Skeletal muscle tissue (tissue), 4 donors: ENCODE data around the gene RGS18. TPM values are rescaled to one million over a fixed set of nuclear protein-coding genes. Genes with fewer than 3 reads are reported as not detected.
"Not testable (repeated sequence)": the region's sequence is repeated elsewhere in the genome, so short reads cannot be mapped to it uniquely, and the experiment has no call there.

ENCODE experiments used
- H3K27ac ChIP-seq: one replicate; pipeline ENCODE4 v1.7.0; 2013; ENCODE audit warnings: mild to moderate bottlenecking, low read depth, low read length, inconsistent platforms
- H3K27me3 ChIP-seq, 3 donors: one replicate each; pipeline ENCODE4 v1.7.0; 2013; ENCODE audit warnings: low read length in 3 of 3; ENCODE audit not compliant: control insufficient read depth in 3 of 3, insufficient read depth in 3 of 3
- H3K36me3 ChIP-seq, 3 donors: one replicate each; pipeline ENCODE4 v1.7.0; 2013; ENCODE audit warnings: low read length in 3 of 3; ENCODE audit not compliant: control insufficient read depth in 3 of 3, insufficient read depth in 3 of 3
- H3K4me1 ChIP-seq, 3 donors: one replicate each; pipeline ENCODE4 v1.7.0; 2013; ENCODE audit warnings: low read length in 3 of 3, mild to moderate bottlenecking in 3 of 3; ENCODE audit not compliant: control insufficient read depth in 3 of 3, insufficient read depth in 3 of 3
- H3K4me3 ChIP-seq, 3 donors: one replicate each; pipeline ENCODE4 v1.7.0; 2013; ENCODE audit warnings: low read length in 3 of 3
- H3K9ac ChIP-seq, 3 donors: one replicate each; pipeline ENCODE4 v1.7.0; 2013; ENCODE audit warnings: low read length in 3 of 3, mild to moderate bottlenecking in 3 of 3, moderate library complexity in 2 of 3, low read depth in 1 of 3
- H3K9me3 ChIP-seq, 3 donors: one replicate each; pipeline ENCODE4 v1.7.0; 2013; ENCODE audit warnings: low read length in 3 of 3; ENCODE audit not compliant: control insufficient read depth in 3 of 3
- total RNA-seq: library from RNA; depleted of rRNA; stranded (reverse); fragments of >200 nt; gene quantifications from one replicate; pipeline ENCODE4 v1.2.3, GENCODE V29; 2014
- donor health status: Osteomylitis.

RGS18 gene
- total RNA-seq, 1 donor from 2014 or later = 0.52 TPM

DNA sequence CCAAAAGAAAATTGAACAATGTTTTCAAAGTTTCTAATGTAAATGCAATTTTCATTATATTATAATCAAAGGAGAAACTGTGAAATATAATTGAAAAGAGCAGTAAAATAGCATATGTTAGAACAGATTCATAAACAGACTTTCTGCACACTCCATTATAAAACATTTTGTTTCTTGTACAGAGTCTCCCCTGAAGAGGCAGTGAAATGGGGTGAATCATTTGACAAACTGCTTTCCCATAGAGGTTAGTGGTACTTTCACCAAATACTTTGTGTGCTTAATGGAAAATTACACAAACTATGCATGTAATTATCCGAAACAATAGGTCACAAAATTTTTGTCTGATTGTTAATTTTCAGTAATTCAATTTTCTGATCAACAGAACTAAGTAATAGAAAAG is 1.9 kb downstream of the RGS18 start:
- no peaks in the 10 kb centered on the region for H3K9me3 ChIP-seq
- no peak overlapping the region for H3K9ac ChIP-seq
- no peaks in the 10 kb centered on the region for H3K36me3 ChIP-seq
- H3K4me3 ChIP-seq = no peak overlapping the region
- H3K27me3 ChIP-seq = no peaks in the 10 kb centered on the region
- H3K27ac ChIP-seq = no peak overlapping the region
- no peaks in the 10 kb centered on the region for H3K4me1 ChIP-seq

DNA sequence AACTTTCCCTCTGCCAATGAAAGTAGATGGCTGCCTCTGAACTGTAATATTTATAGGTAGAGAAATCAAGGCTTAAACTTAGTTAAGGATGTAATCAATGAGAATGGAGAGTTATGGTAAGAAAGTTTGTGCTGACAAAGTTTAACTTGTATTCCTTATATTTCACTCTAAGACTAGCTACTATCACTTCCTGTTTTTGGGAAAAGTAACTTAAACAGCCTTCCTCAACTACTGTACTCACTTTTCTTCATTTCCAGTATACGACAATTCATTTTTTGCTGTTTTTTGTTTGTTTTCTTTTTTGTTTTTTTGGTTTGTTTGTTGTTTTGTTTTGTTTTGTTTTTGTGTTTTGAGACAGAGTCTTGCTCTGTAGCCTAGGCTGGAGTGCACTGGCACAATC is 3.7 kb downstream of the RGS18 start:
- Histone ChIP-seq H3K9me3 (no peaks in the 10 kb centered on the region), H3K27me3 (no peaks in the 10 kb centered on the region), H3K27ac (no peak overlapping the region), H3K9ac (no peak overlapping the region), H3K4me3 (no peak overlapping the region), H3K36me3 (no peaks in the 10 kb centered on the region), H3K4me1 (no peaks in the 10 kb centered on the region)

DNA sequence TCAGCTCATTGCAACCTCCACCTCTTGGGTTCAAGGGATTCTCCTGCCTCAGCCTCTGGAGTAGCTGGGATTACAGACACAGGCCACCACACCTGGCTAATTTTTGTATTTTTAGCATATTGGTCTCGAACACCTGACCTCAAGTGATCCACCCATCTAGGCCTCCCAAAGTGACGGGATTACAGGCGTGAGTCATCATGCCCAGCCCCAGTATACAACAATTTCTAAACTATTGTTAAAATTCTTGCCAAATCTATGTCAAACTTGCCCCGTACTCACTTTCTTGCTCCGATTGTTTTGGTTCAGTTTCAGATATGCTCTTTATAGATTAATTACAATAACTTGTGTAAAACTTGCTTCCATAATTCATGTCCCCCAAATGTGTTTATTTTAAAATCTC is 4.1 kb downstream of the RGS18 start:
- H3K4me1 ChIP-seq = no peaks in the 10 kb centered on the region
- H3K9ac ChIP-seq = no peak overlapping the region
- H3K27ac ChIP-seq = no peak overlapping the region
- H3K4me3 ChIP-seq = no peak overlapping the region
- H3K36me3 ChIP-seq = no peaks in the 10 kb centered on the region
- H3K27me3 ChIP-seq = no peaks in the 10 kb centered on the region
- H3K9me3 ChIP-seq = no peaks in the 10 kb centered on the region

DNA sequence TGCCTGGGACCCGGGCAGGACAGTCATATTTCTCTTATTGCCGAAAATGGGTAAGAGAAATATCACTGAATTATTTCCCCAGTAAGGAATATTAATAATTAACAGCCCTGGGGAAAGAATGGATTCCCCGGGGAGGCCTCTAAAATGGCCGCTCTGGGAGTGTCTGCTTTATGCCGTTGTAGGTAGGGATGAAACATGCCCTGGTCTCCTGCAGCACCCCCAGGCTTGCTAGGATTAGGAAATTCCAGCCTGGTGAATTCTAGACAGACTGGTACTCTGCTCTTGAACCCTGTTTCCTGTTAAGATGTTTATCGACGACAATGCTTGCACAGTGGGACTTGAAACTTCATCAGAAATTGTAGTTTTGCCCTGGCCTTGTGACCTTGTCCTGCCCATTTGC is 6.7 kb downstream of the RGS18 start:
- not testable (repeated sequence) for H3K4me3 ChIP-seq, H3K27me3 ChIP-seq, H3K4me1 ChIP-seq, H3K36me3 ChIP-seq, H3K9ac ChIP-seq, H3K9me3 ChIP-seq, H3K27ac ChIP-seq

DNA sequence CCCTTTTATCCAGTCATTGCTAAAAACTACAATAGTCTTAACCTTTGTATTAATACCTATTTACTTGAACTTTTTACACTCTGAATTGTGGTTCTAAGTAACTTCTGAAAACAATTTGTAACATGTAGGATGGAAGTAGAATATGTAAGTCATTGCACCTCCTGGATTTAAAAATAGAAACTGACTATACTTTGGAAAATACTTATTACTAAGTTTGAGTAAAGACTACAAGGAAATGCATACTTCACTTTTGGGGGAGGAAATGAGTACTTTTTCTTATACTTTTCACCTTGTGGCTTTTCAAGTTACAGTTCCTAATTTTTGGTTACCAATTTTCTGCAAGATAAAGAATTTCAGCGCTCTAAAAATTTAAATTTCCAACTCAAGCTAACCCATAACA is 8.7 kb downstream of the RGS18 start:
- H3K27ac ChIP-seq = no peak overlapping the region
- H3K9me3 ChIP-seq = no peaks in the 10 kb centered on the region

DNA sequence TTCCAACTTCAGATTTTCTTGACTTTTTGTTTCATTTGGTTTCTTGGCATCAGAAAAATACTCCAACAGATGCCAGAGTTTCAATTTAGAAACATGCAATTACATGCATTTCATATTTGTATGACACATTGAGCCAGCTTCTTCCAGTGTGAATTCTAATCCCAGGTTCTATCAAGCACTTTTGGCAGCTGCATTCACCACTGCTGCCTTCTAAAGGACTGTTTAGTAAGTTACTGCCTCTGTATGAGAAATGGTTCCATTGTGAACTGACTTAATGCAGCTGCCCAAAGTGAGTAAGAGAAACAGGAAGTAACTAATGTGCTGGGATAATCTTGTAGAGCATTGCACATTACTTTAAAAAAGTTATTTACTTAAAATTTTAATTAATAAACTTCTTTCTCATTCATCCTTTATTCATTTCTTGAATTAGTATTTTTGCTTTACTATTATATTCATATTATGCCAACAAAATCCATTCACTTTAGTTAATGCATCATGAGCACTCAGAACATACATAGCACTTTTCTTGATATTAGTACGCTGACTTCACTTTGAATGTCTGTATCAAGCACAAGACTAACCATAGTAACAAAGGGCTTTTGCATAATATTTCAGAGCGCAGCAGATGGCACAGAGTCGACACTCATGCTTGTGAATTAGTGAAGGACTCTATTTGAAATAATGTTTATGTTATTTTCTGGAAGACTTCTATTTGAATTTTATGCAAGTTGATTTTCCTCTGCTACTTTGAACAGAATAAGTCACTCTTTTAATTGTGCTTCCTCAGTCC is 9.8 kb downstream of the RGS18 start:
- no peak overlapping the region for H3K9ac ChIP-seq
- H3K27ac ChIP-seq = no peak overlapping the region

More for the DNA sequence above, 8.7 kb downstream of the RGS18 start:
- no peak overlapping the region for H3K4me3 ChIP-seq
- H3K36me3 ChIP-seq = no peaks in the 10 kb centered on the region
- no peak overlapping the region for H3K9ac ChIP-seq
- H3K27me3 ChIP-seq = no peaks in the 10 kb centered on the region
- no peaks in the 10 kb centered on the region for H3K4me1 ChIP-seq

DNA sequence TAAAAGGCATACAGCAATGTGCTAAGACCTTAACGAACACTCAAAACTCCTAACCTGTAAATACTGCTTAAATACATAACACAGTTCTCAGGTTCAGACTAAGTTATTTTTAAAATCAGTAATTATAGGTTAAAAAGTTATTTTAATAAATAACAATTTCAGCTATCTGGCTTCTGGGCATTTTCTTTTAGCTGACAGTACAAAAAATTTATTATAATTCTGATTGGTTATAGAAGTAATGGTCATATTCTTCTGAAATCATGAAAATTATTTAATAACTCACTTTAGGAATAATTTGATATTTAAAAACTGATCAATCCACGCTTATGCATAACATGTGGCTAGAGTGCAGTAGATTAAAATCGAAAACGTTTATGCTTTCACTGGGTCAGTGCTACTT is 10.7 kb downstream of the RGS18 start:
- Histone ChIP-seq H3K4me3 (no peak overlapping the region), H3K4me1 (no peaks in the 10 kb centered on the region), H3K9ac (no peak overlapping the region), H3K27me3 (no peaks in the 10 kb centered on the region), H3K9me3 (no peaks in the 10 kb centered on the region), H3K27ac (no peak overlapping the region), H3K36me3 (no peaks in the 10 kb centered on the region)

More for the DNA sequence above, 9.8 kb downstream of the RGS18 start:
- no peaks in the 10 kb centered on the region for H3K9me3 ChIP-seq
- H3K4me3 ChIP-seq = no peak overlapping the region
- no peaks in the 10 kb centered on the region for H3K4me1 ChIP-seq
- H3K27me3 ChIP-seq = no peaks in the 10 kb centered on the region
- no peaks in the 10 kb centered on the region for H3K36me3 ChIP-seq

DNA sequence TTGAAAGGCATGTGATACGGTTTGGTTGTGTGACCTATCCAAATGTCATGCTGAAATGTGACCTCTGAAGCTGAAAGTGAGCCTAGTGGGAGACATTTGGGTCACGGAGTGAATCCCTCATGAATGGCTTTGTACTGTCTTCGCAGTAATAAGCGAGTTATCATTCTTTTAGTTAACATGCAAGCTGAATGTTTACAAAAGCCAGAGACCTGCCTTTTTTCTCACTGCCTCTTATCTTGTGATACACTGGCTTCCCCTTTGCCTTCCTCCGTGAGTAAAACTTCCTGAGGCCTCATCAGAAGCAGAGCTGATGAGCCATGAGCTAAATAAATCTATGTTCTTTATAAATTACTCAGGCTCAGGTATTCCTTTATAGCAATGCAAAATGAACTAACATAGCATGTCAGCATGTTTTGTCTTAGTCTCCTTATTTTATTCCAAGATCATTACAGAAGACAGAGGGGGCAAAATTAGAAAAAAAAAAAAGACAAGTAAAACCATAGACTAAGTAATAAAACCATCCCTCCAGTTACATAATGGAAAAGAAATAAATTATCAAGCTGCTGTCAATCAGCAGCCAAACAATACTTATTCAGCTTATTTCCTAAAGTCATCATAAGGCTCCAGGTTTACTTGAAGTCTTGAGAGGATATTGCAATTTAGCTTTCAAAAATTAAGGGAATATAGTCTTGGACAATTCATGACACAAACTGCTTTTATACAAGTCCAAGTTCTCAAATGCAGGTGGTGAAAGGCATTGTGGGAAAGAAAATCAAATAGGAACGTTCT is 12.1 kb downstream of the RGS18 start:
- no peaks in the 10 kb centered on the region for H3K9me3 ChIP-seq

DNA sequence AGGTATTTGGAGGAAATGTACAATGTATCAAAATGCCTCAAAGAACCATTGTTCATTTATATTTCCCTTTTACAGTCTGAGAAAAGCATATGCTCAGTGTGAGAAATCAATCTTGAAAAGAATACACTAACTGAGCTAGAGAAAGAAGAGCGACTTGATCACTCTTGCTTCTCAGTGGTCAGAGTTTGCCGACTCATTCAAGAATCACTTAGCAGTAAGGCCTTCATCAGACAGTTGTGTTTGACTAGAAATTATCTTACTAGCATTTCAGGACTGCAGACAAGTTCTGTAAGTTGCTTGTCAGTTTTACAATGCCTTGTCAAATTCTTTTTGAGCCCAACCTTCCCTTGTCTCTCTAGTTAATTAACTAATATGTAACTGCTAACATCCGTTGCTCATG is 12.9 kb downstream of the RGS18 start:
- Histone ChIP-seq H3K27ac (no peak overlapping the region), H3K4me1 (no peaks in the 10 kb centered on the region)

More for the DNA sequence above, 12.1 kb downstream of the RGS18 start:
- Histone ChIP-seq H3K4me1 (no peaks in the 10 kb centered on the region), H3K36me3 (no peaks in the 10 kb centered on the region), H3K27me3 (no peaks in the 10 kb centered on the region), H3K9ac (no peak overlapping the region), H3K27ac (no peak overlapping the region), H3K4me3 (no peak overlapping the region)

DNA sequence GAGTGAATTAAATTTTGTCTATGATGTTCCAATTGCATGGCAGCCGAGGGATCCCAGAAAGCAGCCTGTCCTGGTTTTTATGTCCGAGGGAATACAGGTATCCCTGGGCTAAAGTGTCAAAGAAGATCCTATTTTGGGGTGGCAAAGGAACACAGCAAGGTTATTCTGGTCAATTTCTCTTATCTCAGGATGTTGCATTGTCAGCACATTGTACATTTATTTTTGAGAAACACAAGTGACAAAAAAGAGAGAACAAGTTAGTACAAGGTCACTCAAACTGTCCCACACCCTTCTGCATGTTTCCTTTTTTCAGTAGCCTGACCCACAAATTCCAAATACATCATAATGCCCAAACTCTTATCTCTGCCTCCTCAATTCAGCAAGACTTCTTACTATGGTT is 17.7 kb downstream of the RGS18 start:
- H3K4me3 ChIP-seq = no peak overlapping the region
- no peak overlapping the region for H3K27ac ChIP-seq
- no peak overlapping the region for H3K9ac ChIP-seq

More for the DNA sequence above, 12.9 kb downstream of the RGS18 start:
- Histone ChIP-seq H3K27me3 (no peaks in the 10 kb centered on the region), H3K9me3 (no peaks in the 10 kb centered on the region), H3K4me3 (no peak overlapping the region), H3K36me3 (no peaks in the 10 kb centered on the region), H3K9ac (no peak overlapping the region)

More for the DNA sequence above, 17.7 kb downstream of the RGS18 start:
- H3K36me3 ChIP-seq = no peaks in the 10 kb centered on the region
- no peaks in the 10 kb centered on the region for H3K27me3 ChIP-seq
- no peaks in the 10 kb centered on the region for H3K4me1 ChIP-seq
- no peaks in the 10 kb centered on the region for H3K9me3 ChIP-seq
